NCI-H510A treated with DMSO at 0.1 percent for 48 hours (cell line): ENCODE results near the gene TATDN2.

ENCODE experiments used
- DNase-seq: peaks from one replicate; lab custom pipeline; 2025; lab: John Stamatoyannopoulos, UW

The TATDN2 gene

GRCh38 chr3:10317961-10318350, 69.7 kb downstream of the TATDN2 start:
- DNase-seq = no peak

DNA sequence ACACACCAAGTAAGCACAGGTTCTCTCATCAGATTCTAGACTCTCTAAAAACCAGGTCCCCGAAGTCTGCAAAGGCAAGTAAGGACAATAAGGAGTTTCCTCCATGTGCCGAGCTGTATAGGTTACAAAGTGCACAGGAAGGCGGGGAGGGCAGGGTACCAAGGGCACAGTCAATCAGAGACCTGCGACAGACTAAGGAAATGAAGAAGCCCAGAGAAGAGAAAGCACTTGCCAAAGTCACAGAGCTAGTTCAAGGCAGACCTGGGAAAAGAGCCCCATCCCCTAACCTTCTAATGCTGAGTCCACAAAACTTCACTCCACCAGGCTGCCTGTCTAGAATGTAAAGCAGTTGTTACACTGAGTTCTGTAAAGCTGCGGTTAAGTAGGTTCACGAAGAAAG, 71.0 kb downstream of the TATDN2 start:
- DNase-seq = no peak

DNA sequence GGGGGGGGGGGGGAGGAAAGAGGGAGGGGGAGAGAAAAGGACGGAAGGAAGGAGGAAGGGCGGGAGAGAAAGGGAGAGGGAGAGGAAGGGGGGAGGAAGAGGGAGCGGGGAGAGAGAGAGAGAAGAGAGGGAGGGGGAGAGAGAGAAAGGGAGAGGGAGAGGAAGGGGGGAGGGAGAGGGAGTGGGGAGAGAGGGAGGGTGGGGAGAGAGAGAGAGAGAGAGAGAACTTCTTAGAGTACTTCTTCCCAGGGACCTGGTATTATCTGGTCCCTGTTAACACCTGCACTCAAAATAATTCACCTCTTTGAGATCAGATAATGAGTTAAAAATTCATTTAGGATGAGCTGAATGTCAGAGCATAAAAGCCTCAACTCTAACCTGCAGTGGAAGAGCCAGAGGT, 71.5 kb downstream of the TATDN2 start:
- no peak for DNase-seq

- DNase-seq = no peak
Observed at GRCh38 chr3:10320320-10320677, 72.0 kb downstream of the TATDN2 start.

GRCh38 chr3:10321630-10322351, 73.5 kb downstream of the TATDN2 start:
- DNase-seq = no peak

DNA sequence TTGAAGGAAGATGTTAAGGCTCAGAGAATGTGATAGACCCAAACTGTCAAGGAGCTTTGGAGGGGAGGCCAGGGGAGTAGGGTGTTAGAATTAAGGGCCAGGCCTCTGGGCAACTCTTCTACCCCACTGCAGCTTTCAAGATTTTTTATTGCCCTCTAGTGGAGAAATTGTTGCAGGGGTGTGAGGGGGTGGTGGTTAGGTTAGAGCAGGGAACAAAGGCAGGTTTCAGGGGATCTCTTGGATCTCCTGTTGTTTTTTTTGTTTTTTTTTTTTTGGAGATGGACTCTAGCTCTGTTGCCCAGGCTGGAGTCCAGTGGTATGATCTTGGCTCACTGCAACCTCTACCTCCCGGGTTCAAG, 74.1 kb downstream of the TATDN2 start:
- no peak for DNase-seq

GRCh38 chr3:10327592-10327991, 79.3 kb downstream of the TATDN2 start:
- DNase-seq = no peak

GRCh38 chr3:10328460-10329071, 80.3 kb downstream of the TATDN2 start:
- DNase-seq = no peak

DNA sequence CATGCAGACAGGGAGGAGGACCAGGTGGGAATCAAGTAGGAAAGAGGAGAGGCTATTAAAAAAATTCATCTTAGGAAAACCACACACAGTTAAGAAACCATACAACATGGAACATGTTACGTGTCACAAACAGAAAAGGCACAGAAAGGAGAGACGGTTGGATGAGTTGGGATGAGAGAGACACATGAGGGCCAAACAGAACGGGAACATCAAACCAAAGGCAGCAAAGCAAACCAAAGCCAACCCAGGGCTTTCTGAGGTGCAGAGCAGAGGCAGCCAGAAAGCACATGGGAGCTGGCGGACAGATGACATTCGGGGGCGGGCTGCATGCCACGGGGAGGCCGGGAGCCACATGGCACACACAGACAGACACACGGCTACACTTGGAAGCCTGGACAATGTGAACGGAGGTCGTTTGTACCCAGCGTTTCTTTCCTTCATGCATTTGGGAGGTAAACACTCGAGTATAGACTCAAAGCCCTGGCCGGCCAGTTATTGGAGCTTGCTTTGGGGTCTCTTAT, 81.3 kb downstream of the TATDN2 start:
- DNase-seq = no peak

DNA sequence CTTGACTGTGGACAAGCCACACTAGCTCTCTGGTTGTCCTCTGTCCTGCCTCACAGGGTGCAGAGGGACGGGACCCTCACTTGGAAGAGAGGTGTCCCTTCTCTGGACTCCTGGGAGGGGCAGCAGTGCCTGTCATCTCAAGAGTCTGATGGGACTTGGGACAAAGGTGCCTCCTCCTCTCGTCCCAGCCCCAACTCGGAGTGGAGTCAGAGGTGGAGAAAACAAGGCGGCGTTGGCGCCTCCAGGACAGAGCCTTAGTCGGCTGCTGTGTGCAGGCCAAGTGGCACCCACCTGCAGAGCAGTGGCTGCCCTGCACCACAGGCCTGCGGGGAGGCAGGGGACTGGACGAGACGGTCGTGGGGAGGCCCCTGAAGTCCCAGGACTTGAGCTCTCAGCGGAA, 82.1 kb downstream of the TATDN2 start:
- DNase-seq = no peak
